HepG2 (cell line): Measurements from ENCODE around the gene TTC31. TPM values are rescaled to one million over a fixed set of nuclear protein-coding genes. Genes with fewer than 3 reads are reported as not detected.
A peak's percentile ranks its signal among the peaks of the same experiment; 100 is the strongest.

ENCODE experiments used
- AHR ChIP-seq: IDR thresholded peaks from 2 replicates; pipeline ENCODE4 v1.6.1; 2018; ENCODE audit warnings: missing genetic modification reagents, missing compliant biosample characterization
- FIP1L1 ChIP-seq: fragments of 200-400 bp; formaldehyde crosslinking; IDR thresholded peaks from 2 replicates; pipeline ENCODE4 v1.6.1; 2018; ENCODE audit warnings: low read depth, mild to moderate bottlenecking, low read length, moderate library complexity, borderline replicate concordance; ENCODE audit not compliant: insufficient read depth
- FOXM1 ChIP-seq: sonication (generic); formaldehyde crosslinking; IDR thresholded peaks from 2 replicates; pipeline ENCODE4 v1.5.0; 2020; ENCODE audit warnings: missing genetic modification reagents
- polyA plus RNA-seq, 8 experiments: library from polyadenylated mRNA; depleted of rRNA in 3 of 8; stranded (reverse) in 7 of 8; unstranded in 1 of 8; fragments of >200 nt; fragmentation: Illumina TruSeq in 4 of 8; extraction: Trizol in 4 of 8; gene quantifications; 2 replicates each; pipeline versions ENCODE4 v1.2.1 to v1.2.3, GENCODE V29; 2011 to 2016; ENCODE audit warnings: low read depth in 4 of 8, missing spikeins in 1 of 8, mixed read lengths in 1 of 8; ENCODE audit not compliant: insufficient read depth in 1 of 8
- total RNA-seq, 5 experiments: library from RNA; depleted of rRNA; stranded (reverse); fragments of >200 nt; fragmentation: Illumina TruSeq; extraction: Trizol; gene quantifications; 2 replicates each; pipeline ENCODE4 v1.2.3, GENCODE V29; 2016; ENCODE audit warnings: low read depth in 1 of 5
- TF ChIP-seq, protein P1 (sequence below): sonication (generic); formaldehyde crosslinking; IDR thresholded peaks from 2 replicates; pipeline ENCODE4 v1.5.1; 2020; ENCODE audit warnings: mild to moderate bottlenecking, missing genetic modification reagents
- TF ChIP-seq, protein P2 (sequence below): sonication (generic); formaldehyde crosslinking; IDR thresholded peaks from 2 replicates; pipeline ENCODE4 v1.8.1; 2022; ENCODE audit warnings: low read depth, mild to moderate bottlenecking, missing genetic modification reagents
- TF ChIP-seq, protein P3 (sequence below): sonication (generic); formaldehyde crosslinking; IDR thresholded peaks from 2 replicates; pipeline ENCODE4 v1.5.1; 2020; ENCODE audit warnings: mild to moderate bottlenecking, missing genetic modification reagents, moderate library complexity
- TF ChIP-seq, protein P4 (sequence below): sonication (generic); formaldehyde crosslinking; IDR thresholded peaks from one replicate; pipeline ENCODE4 v1.5.1; 2020; ENCODE audit warnings: mild to moderate bottlenecking, missing genetic modification reagents; ENCODE audit errors: not compliant biosample characterization

TTC31 gene
- total and polyA plus RNA-seq, 2 of the 13 experiments (the other 11 are each of a cell fraction or from before 2014, with no cell fraction given) = 28.3 to 39.5 TPM

DNA sequence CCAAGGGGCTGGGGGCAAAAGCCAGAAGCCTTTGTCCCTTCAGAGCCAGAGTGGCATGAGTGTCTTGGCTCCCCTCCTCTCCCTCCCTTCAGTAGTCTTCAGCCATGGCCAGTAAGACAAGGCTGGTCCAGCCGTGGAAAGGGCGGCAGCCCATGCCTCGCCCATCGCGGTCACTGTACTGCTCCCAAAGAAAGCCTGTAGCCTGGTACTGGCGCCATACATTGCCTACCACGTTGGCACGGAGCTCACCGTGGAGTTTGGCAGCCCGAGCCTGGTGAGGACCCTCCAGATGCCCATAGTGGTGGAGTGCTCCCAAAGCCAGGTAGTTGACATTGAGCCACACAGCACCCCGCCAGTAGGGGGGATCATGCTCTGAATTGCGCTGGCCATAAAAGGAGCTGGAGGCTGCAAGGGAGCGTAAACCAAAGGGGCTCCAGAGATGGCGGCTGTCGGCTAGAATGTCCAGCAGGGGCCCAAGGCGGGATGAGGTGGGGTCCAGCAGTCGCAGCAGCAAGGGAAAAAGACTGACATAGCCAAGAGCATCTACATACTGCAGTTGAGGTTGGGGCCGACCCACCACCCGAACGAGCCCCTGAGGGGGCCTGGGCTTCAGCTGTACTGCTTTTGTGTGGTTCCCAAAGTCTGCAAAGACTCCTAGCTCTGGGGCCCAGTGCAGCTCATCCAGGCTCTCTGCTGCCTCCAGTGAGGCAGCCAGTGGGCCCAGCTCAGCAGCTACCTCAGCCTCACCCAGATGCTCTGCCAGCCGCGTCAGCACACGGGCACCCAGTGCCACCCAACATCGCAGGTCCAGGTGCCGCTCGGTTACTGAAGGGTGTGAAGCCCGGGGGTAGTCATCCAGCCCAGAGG, 21.5 kb upstream of the TTC31 start (continued):
- TF ChIP-seq, protein P1, sequence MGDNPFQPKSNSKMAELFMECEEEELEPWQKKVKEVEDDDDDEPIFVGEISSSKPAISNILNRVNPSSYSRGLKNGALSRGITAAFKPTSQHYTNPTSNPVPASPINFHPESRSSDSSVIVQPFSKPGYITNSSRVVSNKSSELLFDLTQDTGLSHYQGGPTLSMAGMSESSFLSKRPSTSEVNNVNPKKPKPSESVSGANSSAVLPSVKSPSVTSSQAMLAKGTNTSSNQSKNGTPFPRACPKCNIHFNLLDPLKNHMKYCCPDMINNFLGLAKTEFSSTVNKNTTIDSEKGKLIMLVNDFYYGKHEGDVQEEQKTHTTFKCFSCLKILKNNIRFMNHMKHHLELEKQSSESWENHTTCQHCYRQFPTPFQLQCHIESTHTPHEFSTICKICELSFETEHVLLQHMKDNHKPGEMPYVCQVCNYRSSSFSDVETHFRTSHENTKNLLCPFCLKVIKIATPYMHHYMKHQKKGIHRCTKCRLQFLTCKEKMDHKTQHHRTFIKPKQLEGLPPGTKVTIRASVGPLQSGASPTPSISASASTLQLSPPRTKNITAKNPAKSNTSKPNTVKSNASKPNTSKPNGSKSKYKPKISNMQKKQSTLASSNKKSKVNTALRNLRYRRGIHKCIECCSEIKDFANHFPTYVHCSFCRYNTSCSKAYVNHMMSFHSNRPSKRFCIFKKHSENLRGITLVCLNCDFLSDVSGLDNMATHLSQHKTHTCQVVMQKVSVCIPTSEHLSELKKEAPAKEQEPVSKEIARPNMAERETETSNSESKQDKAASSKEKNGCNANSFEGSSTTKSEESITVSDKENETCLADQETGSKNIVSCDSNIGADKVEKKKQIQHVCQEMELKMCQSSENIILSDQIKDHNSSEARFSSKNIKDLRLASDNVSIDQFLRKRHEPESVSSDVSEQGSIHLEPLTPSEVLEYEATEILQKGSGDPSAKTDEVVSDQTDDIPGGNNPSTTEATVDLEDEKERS (CRISPR knock-in tag) = no peak
- TF ChIP-seq, protein P2, sequence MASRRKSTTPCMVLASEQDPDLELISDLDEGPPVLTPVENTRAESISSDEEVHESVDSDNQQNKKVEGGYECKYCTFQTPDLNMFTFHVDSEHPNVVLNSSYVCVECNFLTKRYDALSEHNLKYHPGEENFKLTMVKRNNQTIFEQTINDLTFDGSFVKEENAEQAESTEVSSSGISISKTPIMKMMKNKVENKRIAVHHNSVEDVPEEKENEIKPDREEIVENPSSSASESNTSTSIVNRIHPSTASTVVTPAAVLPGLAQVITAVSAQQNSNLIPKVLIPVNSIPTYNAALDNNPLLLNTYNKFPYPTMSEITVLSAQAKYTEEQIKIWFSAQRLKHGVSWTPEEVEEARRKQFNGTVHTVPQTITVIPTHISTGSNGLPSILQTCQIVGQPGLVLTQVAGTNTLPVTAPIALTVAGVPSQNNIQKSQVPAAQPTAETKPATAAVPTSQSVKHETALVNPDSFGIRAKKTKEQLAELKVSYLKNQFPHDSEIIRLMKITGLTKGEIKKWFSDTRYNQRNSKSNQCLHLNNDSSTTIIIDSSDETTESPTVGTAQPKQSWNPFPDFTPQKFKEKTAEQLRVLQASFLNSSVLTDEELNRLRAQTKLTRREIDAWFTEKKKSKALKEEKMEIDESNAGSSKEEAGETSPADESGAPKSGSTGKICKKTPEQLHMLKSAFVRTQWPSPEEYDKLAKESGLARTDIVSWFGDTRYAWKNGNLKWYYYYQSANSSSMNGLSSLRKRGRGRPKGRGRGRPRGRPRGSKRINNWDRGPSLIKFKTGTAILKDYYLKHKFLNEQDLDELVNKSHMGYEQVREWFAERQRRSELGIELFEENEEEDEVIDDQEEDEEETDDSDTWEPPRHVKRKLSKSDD (CRISPR knock-in tag) = peak; percentile 43; the same call in 1 of the 2 replicates
- TF ChIP-seq, protein P3, sequence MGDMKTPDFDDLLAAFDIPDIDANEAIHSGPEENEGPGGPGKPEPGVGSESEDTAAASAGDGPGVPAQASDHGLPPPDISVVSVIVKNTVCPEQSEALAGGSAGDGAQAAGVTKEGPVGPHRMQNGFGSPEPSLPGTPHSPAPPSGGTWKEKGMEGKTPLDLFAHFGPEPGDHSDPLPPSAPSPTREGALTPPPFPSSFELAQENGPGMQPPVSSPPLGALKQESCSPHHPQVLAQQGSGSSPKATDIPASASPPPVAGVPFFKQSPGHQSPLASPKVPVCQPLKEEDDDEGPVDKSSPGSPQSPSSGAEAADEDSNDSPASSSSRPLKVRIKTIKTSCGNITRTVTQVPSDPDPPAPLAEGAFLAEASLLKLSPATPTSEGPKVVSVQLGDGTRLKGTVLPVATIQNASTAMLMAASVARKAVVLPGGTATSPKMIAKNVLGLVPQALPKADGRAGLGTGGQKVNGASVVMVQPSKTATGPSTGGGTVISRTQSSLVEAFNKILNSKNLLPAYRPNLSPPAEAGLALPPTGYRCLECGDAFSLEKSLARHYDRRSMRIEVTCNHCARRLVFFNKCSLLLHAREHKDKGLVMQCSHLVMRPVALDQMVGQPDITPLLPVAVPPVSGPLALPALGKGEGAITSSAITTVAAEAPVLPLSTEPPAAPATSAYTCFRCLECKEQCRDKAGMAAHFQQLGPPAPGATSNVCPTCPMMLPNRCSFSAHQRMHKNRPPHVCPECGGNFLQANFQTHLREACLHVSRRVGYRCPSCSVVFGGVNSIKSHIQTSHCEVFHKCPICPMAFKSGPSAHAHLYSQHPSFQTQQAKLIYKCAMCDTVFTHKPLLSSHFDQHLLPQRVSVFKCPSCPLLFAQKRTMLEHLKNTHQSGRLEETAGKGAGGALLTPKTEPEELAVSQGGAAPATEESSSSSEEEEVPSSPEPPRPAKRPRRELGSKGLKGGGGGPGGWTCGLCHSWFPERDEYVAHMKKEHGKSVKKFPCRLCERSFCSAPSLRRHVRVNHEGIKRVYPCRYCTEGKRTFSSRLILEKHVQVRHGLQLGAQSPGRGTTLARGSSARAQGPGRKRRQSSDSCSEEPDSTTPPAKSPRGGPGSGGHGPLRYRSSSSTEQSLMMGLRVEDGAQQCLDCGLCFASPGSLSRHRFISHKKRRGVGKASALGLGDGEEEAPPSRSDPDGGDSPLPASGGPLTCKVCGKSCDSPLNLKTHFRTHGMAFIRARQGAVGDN = peak; percentile 40; the same call in 1 of the 2 replicates
- TF ChIP-seq, protein P4, sequence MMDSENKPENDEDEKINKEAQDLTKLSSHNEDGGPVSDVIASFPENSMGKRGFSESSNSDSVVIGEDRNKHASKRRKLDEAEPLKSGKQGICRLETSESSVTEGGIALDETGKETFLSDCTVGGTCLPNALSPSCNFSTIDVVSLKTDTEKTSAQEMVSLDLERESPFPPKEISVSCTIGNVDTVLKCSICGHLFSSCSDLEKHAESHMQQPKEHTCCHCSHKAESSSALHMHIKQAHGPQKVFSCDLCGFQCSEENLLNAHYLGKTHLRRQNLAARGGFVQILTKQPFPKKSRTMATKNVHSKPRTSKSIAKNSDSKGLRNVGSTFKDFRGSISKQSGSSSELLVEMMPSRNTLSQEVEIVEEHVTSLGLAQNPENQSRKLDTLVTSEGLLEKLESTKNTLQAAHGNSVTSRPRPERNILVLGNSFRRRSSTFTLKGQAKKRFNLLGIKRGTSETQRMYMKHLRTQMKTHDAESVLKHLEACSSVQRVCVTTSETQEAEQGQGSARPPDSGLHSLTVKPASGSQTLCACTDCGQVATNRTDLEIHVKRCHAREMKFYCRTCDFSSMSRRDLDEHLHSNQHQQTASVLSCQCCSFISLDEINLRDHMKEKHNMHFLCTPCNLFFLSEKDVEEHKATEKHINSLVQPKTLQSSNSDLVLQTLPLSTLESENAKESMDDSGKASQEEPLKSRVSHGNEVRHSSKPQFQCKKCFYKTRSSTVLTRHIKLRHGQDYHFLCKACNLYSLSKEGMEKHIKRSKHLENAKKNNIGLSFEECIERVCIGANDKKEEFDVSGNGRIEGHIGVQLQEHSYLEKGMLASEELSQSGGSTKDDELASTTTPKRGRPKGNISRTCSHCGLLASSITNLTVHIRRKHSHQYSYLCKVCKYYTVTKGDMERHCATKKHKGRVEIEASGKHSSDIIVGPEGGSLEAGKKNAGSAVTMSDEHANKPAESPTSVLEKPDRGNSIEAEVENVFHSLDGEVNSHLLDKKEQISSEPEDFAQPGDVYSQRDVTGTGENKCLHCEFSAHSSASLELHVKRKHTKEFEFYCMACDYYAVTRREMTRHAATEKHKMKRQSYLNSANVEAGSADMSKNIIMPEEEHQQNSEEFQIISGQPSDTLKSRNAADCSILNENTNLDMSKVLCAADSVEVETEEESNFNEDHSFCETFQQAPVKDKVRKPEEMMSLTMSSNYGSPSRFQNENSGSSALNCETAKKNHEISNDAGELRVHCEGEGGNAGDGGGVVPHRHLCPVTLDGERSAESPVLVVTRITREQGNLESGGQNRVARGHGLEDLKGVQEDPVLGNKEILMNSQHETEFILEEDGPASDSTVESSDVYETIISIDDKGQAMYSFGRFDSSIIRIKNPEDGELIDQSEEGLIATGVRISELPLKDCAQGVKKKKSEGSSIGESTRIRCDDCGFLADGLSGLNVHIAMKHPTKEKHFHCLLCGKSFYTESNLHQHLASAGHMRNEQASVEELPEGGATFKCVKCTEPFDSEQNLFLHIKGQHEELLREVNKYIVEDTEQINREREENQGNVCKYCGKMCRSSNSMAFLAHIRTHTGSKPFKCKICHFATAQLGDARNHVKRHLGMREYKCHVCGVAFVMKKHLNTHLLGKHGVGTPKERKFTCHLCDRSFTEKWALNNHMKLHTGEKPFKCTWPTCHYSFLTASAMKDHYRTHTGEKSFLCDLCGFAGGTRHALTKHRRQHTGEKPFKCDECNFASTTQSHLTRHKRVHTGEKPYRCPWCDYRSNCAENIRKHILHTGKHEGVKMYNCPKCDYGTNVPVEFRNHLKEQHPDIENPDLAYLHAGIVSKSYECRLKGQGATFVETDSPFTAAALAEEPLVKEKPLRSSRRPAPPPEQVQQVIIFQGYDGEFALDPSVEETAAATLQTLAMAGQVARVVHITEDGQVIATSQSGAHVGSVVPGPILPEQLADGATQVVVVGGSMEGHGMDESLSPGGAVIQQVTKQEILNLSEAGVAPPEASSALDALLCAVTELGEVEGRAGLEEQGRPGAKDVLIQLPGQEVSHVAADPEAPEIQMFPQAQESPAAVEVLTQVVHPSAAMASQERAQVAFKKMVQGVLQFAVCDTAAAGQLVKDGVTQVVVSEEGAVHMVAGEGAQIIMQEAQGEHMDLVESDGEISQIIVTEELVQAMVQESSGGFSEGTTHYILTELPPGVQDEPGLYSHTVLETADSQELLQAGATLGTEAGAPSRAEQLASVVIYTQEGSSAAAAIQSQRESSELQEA (CRISPR knock-in tag) = peak; percentile 22
- TF ChIP-seq FOXM1 (CRISPR knock-in tag) (no peak), AHR (CRISPR knock-in tag) (no peak), FIP1L1 (0 out of 2 replicates have a peak, but pooled peaks have one; percentile 27)
